HepG2 (cell line): ENCODE measurements around the gene ESYT1. TPM values are rescaled to one million over a fixed set of nuclear protein-coding genes. Genes with fewer than 3 reads are reported as not detected.

Experiments used
- ATAC-seq: fragments of 200-7000 bp; cut with Tn5 transposase; 3 replicates; pipeline ENCODE4 v1.9.1; 2020; ENCODE audit warnings: mild to moderate bottlenecking, moderate library complexity
- BruUV-seq: library from RNA; stranded (reverse); fragments of 400-500 nt; replicated peaks from 2 replicates; lab custom pipeline; 2021; lab: Mats Ljungman, UMichigan
- CTCF ChIA-PET: fragments of 300-600 bp; formaldehyde crosslinking; extraction: SDS; loops from one replicate; lab custom pipeline; 2021; ENCODE audit warnings: low total read pairs, inconsistent platforms, low intra/inter-chr PET ratio; lab: Yijun Ruan, JAX
- POLR2A ChIA-PET: fragments of 350-600 bp; sonication (Branson Sonifier 250); formaldehyde crosslinking; loops from one replicate; lab custom pipeline; 2020; ENCODE audit warnings: antibody characterized with exemption, inconsistent platforms; lab: Yijun Ruan, JAX
- DNase-seq: peaks from one replicate; pipeline ENCODE4 v3.0.0-alpha.2; 2015; ENCODE audit warnings: low spot score
- FAIRE-seq: peaks from 3 replicates; lab custom pipeline; 2011; peaks lifted over from hg19 to GRCh38; lab: Jason Lieb, UNC
- H2AFZ ChIP-seq: one replicate; pipeline ENCODE4 v1.6.1; 2011; ENCODE audit warnings: low read length, inconsistent platforms
- H3K27ac ChIP-seq: fragments of 300-600 bp; 3 replicates; pipeline ENCODE4 v1.8.0; 2011; ENCODE audit warnings: mixed run types, mild to moderate bottlenecking, mixed read lengths, low read length, inconsistent platforms; ENCODE audit not compliant: insufficient read depth; ENCODE audit errors: extremely low read length
- H3K27me3 ChIP-seq, 2 experiments: fragments of 200-600 bp in 1 of 2; 2 replicates in 1 of 2; 3 replicates in 1 of 2; pipeline versions ENCODE4 v1.6.0 to v1.8.0; 2011; ENCODE audit warnings: low read length in 2 of 2, mild to moderate bottlenecking in 2 of 2, moderate library complexity in 2 of 2, inconsistent platforms in 1 of 2; ENCODE audit not compliant: insufficient read depth in 2 of 2, control insufficient read depth in 1 of 2
- H3K36me3 ChIP-seq, 2 experiments: fragments of 200-600 bp in 1 of 2; replicated peaks in 1 of 2; 2 replicates in 1 of 2; 3 replicates in 1 of 2; pipeline versions ENCODE4 v1.5.1 to v1.8.0; 2011; ENCODE audit warnings: low read length in 2 of 2, inconsistent platforms in 1 of 2; ENCODE audit not compliant: insufficient read depth in 2 of 2, control insufficient read depth in 1 of 2
- H3K4me1 ChIP-seq: 2 replicates; pipeline ENCODE4 v1.5.1; 2012; ENCODE audit warnings: low read length, inconsistent platforms; ENCODE audit not compliant: insufficient read depth
- H3K4me2 ChIP-seq: 2 replicates; pipeline ENCODE4 v1.6.0; 2011; ENCODE audit warnings: low read depth, low read length, inconsistent platforms
- H3K4me3 ChIP-seq, 3 experiments: fragments of 200-600 bp in 1 of 3; sonication (generic), shearing (Covaris generic) in 1 of 3; replicated peaks in 1 of 3; 2 replicates each; pipeline ENCODE4 v1.5.1; 2011 to 2016; ENCODE audit warnings: low read length in 3 of 3, inconsistent platforms in 2 of 3, low read depth in 2 of 3, mild to moderate bottlenecking in 2 of 3, control low read depth in 1 of 3, mixed read lengths in 1 of 3; ENCODE audit not compliant: insufficient read depth in 1 of 3
- H3K79me2 ChIP-seq: one replicate; pipeline ENCODE4 v1.6.1; 2011; ENCODE audit warnings: low read length, inconsistent platforms; ENCODE audit not compliant: insufficient read depth
- H3K9ac ChIP-seq: 2 replicates; pipeline ENCODE4 v1.6.0; 2011; ENCODE audit warnings: mild to moderate bottlenecking, low read depth, low read length, inconsistent platforms; ENCODE audit not compliant: insufficient read depth
- H3K9me3 ChIP-seq: 2 replicates; pipeline ENCODE4 v1.5.1; 2012; ENCODE audit warnings: mild to moderate bottlenecking, low read length
- H4K20me1 ChIP-seq: 2 replicates; pipeline ENCODE4 v1.6.0; 2011; ENCODE audit warnings: inconsistent platforms, mild to moderate bottlenecking, low read length, moderate library complexity; ENCODE audit not compliant: insufficient read depth
- HDAC1 ChIP-seq: sonication (generic); formaldehyde crosslinking; IDR thresholded peaks from 2 replicates; pipeline ENCODE4 v1.5.1; 2020; ENCODE audit warnings: mild to moderate bottlenecking, missing genetic modification reagents
- HDAC2 ChIP-seq: sonication (generic); formaldehyde crosslinking; IDR thresholded peaks from 2 replicates; pipeline ENCODE4 v1.4.0; 2020; ENCODE audit warnings: missing genetic modification reagents
- HMGA1 ChIP-seq: sonication (generic); formaldehyde crosslinking; conservative IDR thresholded peaks from 2 replicates; pipeline ENCODE4 v1.4.0; 2020; ENCODE audit warnings: missing genetic modification reagents
- HNF4A ChIP-seq: sonication (generic); formaldehyde crosslinking; IDR thresholded peaks from 2 replicates; pipeline ENCODE4 v1.4.0; 2020; ENCODE audit warnings: missing genetic modification reagents
- HNRNPL ChIP-seq: fragments of 200-400 bp; formaldehyde crosslinking; IDR thresholded peaks from 2 replicates; pipeline ENCODE4 v1.6.1; 2017; ENCODE audit warnings: mild to moderate bottlenecking, low read depth, low read length
- HOXA3 ChIP-seq: sonication (generic); formaldehyde crosslinking; IDR thresholded peaks from 2 replicates; pipeline ENCODE4 v1.5.0; 2020; ENCODE audit warnings: missing genetic modification reagents
- RBFOX2 ChIP-seq: fragments of 200-400 bp; formaldehyde crosslinking; IDR thresholded peaks from 2 replicates; pipeline ENCODE4 v1.6.1; 2017; ENCODE audit warnings: low read depth, mild to moderate bottlenecking, low read length
- ZNF17 ChIP-seq: sonication (generic); formaldehyde crosslinking; IDR thresholded peaks from 2 replicates; pipeline ENCODE4 v1.5.0; 2020; ENCODE audit warnings: mild to moderate bottlenecking, missing genetic modification reagents
- ZNF343 ChIP-seq: sonication (generic); formaldehyde crosslinking; IDR thresholded peaks from 2 replicates; pipeline ENCODE4 v1.4.0; 2020; ENCODE audit warnings: mild to moderate bottlenecking, missing genetic modification reagents
- ZNF644 ChIP-seq: IDR thresholded peaks from 2 replicates; pipeline ENCODE4 v1.6.1; 2016; ENCODE audit warnings: low read depth
- ZNF703 ChIP-seq: sonication (generic); formaldehyde crosslinking; IDR thresholded peaks from 2 replicates; pipeline ENCODE4 v1.5.1; 2020; ENCODE audit warnings: missing genetic modification reagents, mild to moderate bottlenecking, moderate library complexity, borderline replicate concordance
- ZSCAN25 ChIP-seq: sonication (generic); formaldehyde crosslinking; IDR thresholded peaks from 2 replicates; pipeline ENCODE4 v1.8.0; 2022; ENCODE audit warnings: mild to moderate bottlenecking, missing genetic modification reagents
- WGBS: methylation state at CpG from one replicate; pipeline ENCODE4 v1.1.6; 2017; ENCODE audit warnings: low lambda C conversion rate; 5-methylcytosine and 5-hydroxymethylcytosine counted together
- in situ Hi-C: cut with HindIII; loops from 2 replicates; pipeline ENCODE4 v1.10.0; 2017; ENCODE audit warnings: low pct_unique_long_range_greater_than_20kb; ENCODE audit not compliant: extremely low pct_ligation_motif_present
- intact Hi-C: fragments of 100-400 bp; cut with micrococcal nuclease; formaldehyde crosslinking; loops from one replicate; pipeline ENCODE4 v1.10.0; 2022; ENCODE audit not compliant: unreplicated experiment
- polyA plus RNA-seq, 8 experiments: library from polyadenylated mRNA; depleted of rRNA in 3 of 8; stranded (reverse) in 7 of 8; unstranded in 1 of 8; fragments of >200 nt; fragmentation: Illumina TruSeq in 4 of 8; extraction: Trizol in 4 of 8; gene quantifications; 2 replicates each; pipeline versions ENCODE4 v1.2.1 to v1.2.3, GENCODE V29; 2011 to 2016; ENCODE audit warnings: low read depth in 4 of 8, missing spikeins in 1 of 8, mixed read lengths in 1 of 8; ENCODE audit not compliant: insufficient read depth in 1 of 8
- total RNA-seq, 5 experiments: library from RNA; depleted of rRNA; stranded (reverse); fragments of >200 nt; fragmentation: Illumina TruSeq; extraction: Trizol; gene quantifications; 2 replicates each; pipeline ENCODE4 v1.2.3, GENCODE V29; 2016; ENCODE audit warnings: low read depth in 1 of 5
- TF ChIP-seq, protein P1 (sequence below): sonication (generic); formaldehyde crosslinking; IDR thresholded peaks from 2 replicates; pipeline ENCODE4 v1.4.0; 2020; ENCODE audit warnings: missing genetic modification reagents, borderline replicate concordance
- TF ChIP-seq, protein P2 (sequence below): sonication (generic); formaldehyde crosslinking; IDR thresholded peaks from 2 replicates; pipeline ENCODE4 v1.4.0; 2020; ENCODE audit warnings: missing genetic modification reagents
- TF ChIP-seq, protein P3 (sequence below): sonication (generic); formaldehyde crosslinking; IDR thresholded peaks from 2 replicates; pipeline ENCODE4 v1.4.0; 2020; ENCODE audit warnings: missing genetic modification reagents
- TF ChIP-seq, protein P4 (sequence below): sonication (generic); formaldehyde crosslinking; IDR thresholded peaks from 2 replicates; pipeline ENCODE4 v1.5.1; 2020; ENCODE audit warnings: mild to moderate bottlenecking, missing genetic modification reagents, borderline replicate concordance

Gene ESYT1
- total and polyA plus RNA-seq, 2 of the 13 experiments (the other 11 are each of a cell fraction or from before 2014, with no cell fraction given): 66.9 to 71.0 TPM

DNA sequence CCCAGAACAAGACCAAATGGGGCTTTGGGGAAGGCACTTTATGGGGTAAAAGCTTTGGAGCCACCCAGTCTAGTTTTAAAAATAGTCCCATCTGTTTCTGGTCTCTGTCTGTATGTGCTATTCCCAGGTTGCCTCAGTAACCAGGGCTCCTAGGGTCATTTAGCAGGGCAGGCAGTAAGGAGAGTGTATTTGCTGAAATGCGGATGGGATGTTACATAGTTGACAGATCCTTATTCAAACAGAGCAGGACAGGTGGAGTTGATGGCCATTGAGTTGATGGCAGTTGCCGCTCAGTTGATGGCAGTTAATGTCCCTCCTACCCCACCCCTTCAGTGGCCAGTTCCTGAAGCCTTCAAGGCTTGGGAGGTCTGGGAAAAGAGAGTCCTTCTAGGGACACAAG lies 5.4 kb upstream of the ESYT1 start:
- CTCF ChIA-PET: no interaction called here
- peak overlapping the region; percentile 52 for H3K27ac ChIP-seq
- TF ChIP-seq HNF4A (CRISPR knock-in tag) (0 out of 2 replicates have a peak, but pooled peaks have one; percentile 14), HDAC2 (0 out of 2 replicates have a peak, but pooled peaks have one; percentile 19), ZNF644 (0 out of 2 replicates have a peak, but pooled peaks have one; percentile 40), ZNF343 (CRISPR knock-in tag) (no peak), ZNF703 (CRISPR knock-in tag) (no peak), HOXA3 (CRISPR knock-in tag) (0 out of 2 replicates have a peak, but pooled peaks have one; percentile 19), ZSCAN25 (CRISPR knock-in tag) (0 out of 2 replicates have a peak, but pooled peaks have one; percentile 22), ZNF17 (no peak), RBFOX2 (0 out of 2 replicates have a peak, but pooled peaks have one; percentile 30), HMGA1 (CRISPR knock-in tag) (no peak), HNRNPL (no peak), HDAC1 (CRISPR knock-in tag) (0 out of 2 replicates have a peak, but pooled peaks have one; percentile 29)
- TF ChIP-seq, protein P1, sequence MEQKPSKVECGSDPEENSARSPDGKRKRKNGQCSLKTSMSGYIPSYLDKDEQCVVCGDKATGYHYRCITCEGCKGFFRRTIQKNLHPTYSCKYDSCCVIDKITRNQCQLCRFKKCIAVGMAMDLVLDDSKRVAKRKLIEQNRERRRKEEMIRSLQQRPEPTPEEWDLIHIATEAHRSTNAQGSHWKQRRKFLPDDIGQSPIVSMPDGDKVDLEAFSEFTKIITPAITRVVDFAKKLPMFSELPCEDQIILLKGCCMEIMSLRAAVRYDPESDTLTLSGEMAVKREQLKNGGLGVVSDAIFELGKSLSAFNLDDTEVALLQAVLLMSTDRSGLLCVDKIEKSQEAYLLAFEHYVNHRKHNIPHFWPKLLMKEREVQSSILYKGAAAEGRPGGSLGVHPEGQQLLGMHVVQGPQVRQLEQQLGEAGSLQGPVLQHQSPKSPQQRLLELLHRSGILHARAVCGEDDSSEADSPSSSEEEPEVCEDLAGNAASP (CRISPR knock-in tag): peak; percentile 59; the same call in 1 of the 2 replicates
- TF ChIP-seq, protein P2, sequence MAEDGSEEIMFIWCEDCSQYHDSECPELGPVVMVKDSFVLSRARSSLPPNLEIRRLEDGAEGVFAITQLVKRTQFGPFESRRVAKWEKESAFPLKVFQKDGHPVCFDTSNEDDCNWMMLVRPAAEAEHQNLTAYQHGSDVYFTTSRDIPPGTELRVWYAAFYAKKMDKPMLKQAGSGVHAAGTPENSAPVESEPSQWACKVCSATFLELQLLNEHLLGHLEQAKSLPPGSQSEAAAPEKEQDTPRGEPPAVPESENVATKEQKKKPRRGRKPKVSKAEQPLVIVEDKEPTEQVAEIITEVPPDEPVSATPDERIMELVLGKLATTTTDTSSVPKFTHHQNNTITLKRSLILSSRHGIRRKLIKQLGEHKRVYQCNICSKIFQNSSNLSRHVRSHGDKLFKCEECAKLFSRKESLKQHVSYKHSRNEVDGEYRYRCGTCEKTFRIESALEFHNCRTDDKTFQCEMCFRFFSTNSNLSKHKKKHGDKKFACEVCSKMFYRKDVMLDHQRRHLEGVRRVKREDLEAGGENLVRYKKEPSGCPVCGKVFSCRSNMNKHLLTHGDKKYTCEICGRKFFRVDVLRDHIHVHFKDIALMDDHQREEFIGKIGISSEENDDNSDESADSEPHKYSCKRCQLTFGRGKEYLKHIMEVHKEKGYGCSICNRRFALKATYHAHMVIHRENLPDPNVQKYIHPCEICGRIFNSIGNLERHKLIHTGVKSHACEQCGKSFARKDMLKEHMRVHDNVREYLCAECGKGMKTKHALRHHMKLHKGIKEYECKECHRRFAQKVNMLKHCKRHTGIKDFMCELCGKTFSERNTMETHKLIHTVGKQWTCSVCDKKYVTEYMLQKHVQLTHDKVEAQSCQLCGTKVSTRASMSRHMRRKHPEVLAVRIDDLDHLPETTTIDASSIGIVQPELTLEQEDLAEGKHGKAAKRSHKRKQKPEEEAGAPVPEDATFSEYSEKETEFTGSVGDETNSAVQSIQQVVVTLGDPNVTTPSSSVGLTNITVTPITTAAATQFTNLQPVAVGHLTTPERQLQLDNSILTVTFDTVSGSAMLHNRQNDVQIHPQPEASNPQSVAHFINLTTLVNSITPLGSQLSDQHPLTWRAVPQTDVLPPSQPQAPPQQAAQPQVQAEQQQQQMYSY (CRISPR knock-in tag): peak; percentile 72; the same call in 1 of the 2 replicates
- TF ChIP-seq, protein P3, sequence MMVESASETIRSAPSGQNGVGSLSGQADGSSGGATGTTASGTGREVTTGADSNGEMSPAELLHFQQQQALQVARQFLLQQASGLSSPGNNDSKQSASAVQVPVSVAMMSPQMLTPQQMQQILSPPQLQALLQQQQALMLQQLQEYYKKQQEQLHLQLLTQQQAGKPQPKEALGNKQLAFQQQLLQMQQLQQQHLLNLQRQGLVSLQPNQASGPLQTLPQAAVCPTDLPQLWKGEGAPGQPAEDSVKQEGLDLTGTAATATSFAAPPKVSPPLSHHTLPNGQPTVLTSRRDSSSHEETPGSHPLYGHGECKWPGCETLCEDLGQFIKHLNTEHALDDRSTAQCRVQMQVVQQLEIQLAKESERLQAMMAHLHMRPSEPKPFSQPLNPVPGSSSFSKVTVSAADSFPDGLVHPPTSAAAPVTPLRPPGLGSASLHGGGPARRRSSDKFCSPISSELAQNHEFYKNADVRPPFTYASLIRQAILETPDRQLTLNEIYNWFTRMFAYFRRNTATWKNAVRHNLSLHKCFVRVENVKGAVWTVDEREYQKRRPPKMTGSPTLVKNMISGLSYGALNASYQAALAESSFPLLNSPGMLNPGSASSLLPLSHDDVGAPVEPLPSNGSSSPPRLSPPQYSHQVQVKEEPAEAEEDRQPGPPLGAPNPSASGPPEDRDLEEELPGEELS (CRISPR knock-in tag): 0 out of 2 replicates have a peak, but pooled peaks have one; percentile 20
- TF ChIP-seq, protein P4, sequence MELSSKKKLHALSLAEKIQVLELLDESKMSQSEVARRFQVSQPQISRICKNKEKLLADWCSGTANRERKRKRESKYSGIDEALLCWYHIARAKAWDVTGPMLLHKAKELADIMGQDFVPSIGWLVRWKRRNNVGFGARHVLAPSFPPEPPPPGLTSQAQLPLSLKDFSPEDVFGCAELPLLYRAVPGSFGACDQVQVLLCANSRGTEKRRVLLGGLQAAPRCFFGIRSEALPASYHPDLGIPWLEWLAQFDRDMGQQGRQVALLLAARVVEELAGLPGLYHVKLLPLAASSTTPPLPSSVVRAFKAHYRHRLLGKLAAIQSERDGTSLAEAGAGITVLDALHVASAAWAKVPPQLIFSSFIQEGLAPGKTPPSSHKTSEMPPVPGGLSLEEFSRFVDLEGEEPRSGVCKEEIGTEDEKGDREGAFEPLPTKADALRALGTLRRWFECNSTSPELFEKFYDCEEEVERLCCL (CRISPR knock-in tag): no peak

More for the DNA sequence above, 5.4 kb upstream of the ESYT1 start:
- intact Hi-C loops: no loop called here
- no peaks in the 10 kb centered on the region for H4K20me1 ChIP-seq
- H3K27me3 ChIP-seq: no peaks in the 10 kb centered on the region; a peak in 1 of 5 replicates
- no peak overlapping the region for H3K4me2 ChIP-seq
- H3K4me1 ChIP-seq: peaks cover 89% of the 10 kb centered on the region
- no peak overlapping the region for H3K4me3 ChIP-seq
- 20% methylated on average over 1 of the region's 2 CpGs for WGBS
- POLR2A ChIA-PET: interaction anchor here (1.4 kb wide), 1 partner anchor 99 kb away, joined by 5 read pairs; the partner anchor contains the start of gene RNF41
- peak; percentile 5; the same call in 1 of the 3 replicates for ATAC-seq
- peak; percentile 18 for FAIRE-seq
- H2AFZ ChIP-seq: no peak overlapping the region
- peak; percentile 71 for DNase-seq
- no peak overlapping the region for H3K9ac ChIP-seq
- 0 out of 5 replicates have a peak, but pooled peaks cover 0 to 4% of the 10 kb centered on the region in 2 experiments for H3K36me3 ChIP-seq
- peaks cover 8% of the 10 kb centered on the region for H3K79me2 ChIP-seq
- no peaks in the 10 kb centered on the region for H3K9me3 ChIP-seq
- in situ Hi-C loops: loop anchor here (5.0 kb wide), 1 partner anchor 35 kb away; the partner anchor contains the start of gene MYL6
- no TSS peak for BruUV-seq
